Osteocyte (in vitro differentiated cells): Measurements from ENCODE around the gene TPCN2. TPM values are rescaled to one million over a fixed set of nuclear protein-coding genes. Genes with fewer than 3 reads are reported as not detected.

Experiments
- DNase-seq: peaks from one replicate; pipeline ENCODE4 v3.0.0; 2021; ENCODE audit warnings: mixed read lengths; ENCODE audit not compliant: unreplicated experiment; ENCODE audit errors: extremely low spot score
- H3K27ac Mint-ChIP-seq: one replicate; pipeline ENCODE4 v1.8.0; 2021; ENCODE audit warnings: mild to moderate bottlenecking, mixed read lengths; ENCODE audit not compliant: unreplicated experiment
- H3K27me3 Mint-ChIP-seq: one replicate; pipeline ENCODE4 v1.8.0; 2021; ENCODE audit warnings: mixed read lengths; ENCODE audit not compliant: unreplicated experiment
- H3K36me3 Mint-ChIP-seq: one replicate; pipeline ENCODE4 v1.8.0; 2021; ENCODE audit warnings: mixed read lengths; ENCODE audit not compliant: unreplicated experiment
- H3K4me1 Mint-ChIP-seq: one replicate; pipeline ENCODE4 v1.8.0; 2021; ENCODE audit warnings: mixed read lengths; ENCODE audit not compliant: unreplicated experiment
- H3K4me3 Mint-ChIP-seq: one replicate; pipeline ENCODE4 v1.8.0; 2021; ENCODE audit warnings: mild to moderate bottlenecking, moderate library complexity, mixed read lengths; ENCODE audit not compliant: unreplicated experiment
- H3K9me3 Mint-ChIP-seq: one replicate; pipeline ENCODE4 v1.8.0; 2021; ENCODE audit warnings: mixed read lengths; ENCODE audit not compliant: unreplicated experiment
- total RNA-seq: library from RNA; stranded (reverse); gene quantifications from 2 replicates; pipeline ENCODE4 v1.2.1, GENCODE V29; 2021
- TF ChIP-seq, protein P1 (sequence below): fragments of 200-600 bp; sonication (generic); IDR thresholded peaks from 2 replicates; pipeline ENCODE4 v1.5.0; 2021; ENCODE audit warnings: antibody characterized with exemption, mild to moderate bottlenecking, moderate library complexity

TPCN2 gene
- total RNA-seq, 1 donor from 2014 or later, result 22.4 TPM

DNA sequence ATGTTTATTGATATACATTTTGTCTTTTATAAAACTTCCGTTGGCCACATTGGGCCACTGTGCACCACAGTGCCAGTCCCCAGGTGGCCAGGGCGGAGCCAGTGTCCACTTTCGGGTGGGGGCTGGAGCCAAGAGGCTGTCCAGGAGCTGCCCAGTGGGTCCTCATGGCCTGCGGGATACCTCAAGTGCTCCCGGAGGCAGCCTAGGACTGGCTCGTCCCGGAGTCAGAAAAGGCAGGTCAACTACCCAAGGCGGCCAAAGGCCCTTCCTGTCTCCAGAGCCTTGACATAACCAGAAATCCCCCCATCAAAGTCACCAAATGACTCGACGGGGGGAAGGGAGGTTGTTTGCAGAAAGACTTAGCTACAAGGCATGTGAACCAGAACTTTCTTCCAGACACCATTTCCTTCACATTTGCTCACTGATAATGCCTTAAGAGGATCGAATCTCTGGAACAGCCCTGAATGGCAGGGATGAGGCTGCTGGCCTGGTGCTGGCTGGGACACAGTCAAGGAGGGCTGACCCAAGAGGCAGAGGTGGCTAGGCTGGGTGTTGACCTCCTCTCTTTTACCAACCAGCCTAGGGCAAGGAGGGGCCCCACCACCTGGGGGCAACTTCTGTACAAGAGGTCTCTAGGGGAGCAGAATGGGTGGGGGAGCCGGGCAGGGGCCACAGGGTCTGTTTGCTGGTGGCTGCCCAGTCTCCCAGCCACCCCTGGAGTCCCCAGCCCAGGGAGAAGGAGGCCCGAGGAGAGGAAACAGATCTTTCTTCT is 44.1 kb upstream of the TPCN2 start:
- Mint-ChIP-seq H3K4me3 (no peak overlapping the region), H3K9me3 (no peaks in the 10 kb centered on the region), H3K27ac (no peak overlapping the region), H3K4me1 (peaks cover 64% of the 10 kb centered on the region), H3K27me3 (no peaks in the 10 kb centered on the region), H3K36me3 (peaks cover 5% of the 10 kb centered on the region)
- TF ChIP-seq, protein P1, sequence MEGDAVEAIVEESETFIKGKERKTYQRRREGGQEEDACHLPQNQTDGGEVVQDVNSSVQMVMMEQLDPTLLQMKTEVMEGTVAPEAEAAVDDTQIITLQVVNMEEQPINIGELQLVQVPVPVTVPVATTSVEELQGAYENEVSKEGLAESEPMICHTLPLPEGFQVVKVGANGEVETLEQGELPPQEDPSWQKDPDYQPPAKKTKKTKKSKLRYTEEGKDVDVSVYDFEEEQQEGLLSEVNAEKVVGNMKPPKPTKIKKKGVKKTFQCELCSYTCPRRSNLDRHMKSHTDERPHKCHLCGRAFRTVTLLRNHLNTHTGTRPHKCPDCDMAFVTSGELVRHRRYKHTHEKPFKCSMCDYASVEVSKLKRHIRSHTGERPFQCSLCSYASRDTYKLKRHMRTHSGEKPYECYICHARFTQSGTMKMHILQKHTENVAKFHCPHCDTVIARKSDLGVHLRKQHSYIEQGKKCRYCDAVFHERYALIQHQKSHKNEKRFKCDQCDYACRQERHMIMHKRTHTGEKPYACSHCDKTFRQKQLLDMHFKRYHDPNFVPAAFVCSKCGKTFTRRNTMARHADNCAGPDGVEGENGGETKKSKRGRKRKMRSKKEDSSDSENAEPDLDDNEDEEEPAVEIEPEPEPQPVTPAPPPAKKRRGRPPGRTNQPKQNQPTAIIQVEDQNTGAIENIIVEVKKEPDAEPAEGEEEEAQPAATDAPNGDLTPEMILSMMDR, result no peak
- DNase-seq, result no peak

DNA sequence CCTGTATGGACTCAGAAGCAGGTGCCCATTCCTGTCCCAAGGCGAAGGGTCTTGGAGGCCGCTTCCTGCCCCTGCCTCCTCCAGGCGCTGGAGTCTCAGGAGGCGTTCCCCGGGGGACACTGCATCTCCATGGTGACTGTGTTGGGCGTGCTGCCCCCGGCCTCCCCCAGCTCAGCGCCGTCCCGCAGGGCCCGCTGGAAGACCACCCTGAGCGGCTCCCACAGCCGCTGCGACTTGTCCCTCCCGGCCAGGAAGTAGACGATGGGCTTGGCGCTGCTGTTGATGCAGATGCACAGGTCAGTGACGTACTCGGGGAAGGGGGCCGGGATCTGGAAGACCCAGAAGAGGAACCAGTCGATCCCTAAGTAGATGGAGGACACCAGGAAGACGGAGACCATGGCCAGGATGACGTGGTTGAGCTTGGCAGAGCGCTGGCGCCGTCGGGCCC is 43.5 kb upstream of the TPCN2 start:
- no peak overlapping the region for H3K4me3 Mint-ChIP-seq
- DNase-seq, result no peak
- peaks cover 65% of the 10 kb centered on the region for H3K4me1 Mint-ChIP-seq
- H3K27ac Mint-ChIP-seq, result no peak overlapping the region
- TF ChIP-seq, protein P1, result no peak
- H3K36me3 Mint-ChIP-seq, result peaks cover 5% of the 10 kb centered on the region
- no peaks in the 10 kb centered on the region for H3K9me3 Mint-ChIP-seq
- H3K27me3 Mint-ChIP-seq, result no peaks in the 10 kb centered on the region

DNA sequence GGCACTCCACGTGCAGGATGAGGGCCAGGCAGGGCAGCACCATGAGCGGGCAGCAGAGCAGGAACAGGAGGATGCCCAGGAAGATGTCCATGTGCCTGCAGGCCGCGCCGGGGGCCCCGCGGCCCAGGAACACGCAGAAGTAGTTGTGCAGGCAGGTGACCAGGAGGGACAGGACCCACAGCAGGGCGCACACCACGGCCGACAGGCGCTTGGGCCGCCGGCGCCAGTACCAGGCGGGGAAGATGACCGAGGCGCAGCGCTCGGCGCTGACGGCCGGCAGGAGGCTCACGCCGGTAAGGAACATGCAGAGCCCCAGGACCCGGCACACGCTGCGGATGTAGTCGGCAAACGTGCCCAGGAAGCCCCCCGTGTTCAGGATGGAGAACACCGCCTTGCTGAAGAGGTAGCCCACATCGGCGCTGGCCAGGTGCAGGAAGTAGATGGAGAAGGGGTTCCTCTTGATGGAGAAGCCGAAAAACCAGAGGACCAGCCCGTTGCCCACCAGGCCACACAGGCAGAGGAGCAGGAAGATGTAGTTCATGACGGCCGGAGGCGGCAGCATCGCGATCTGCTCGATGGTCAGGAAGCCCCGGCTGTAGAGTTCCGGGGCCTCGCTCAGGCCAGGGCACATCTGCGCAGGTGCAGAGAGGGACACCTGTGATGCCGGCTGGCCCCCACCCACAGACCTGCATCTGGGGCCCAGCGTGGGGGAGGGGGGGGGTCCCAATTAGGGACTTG is 42.9 kb upstream of the TPCN2 start:
- DNase-seq, result no peak
- no peaks in the 10 kb centered on the region for H3K9me3 Mint-ChIP-seq
- TF ChIP-seq, protein P1, result no peak
- peaks cover 64% of the 10 kb centered on the region for H3K4me1 Mint-ChIP-seq
- no peaks in the 10 kb centered on the region for H3K27me3 Mint-ChIP-seq
- no peak overlapping the region for H3K27ac Mint-ChIP-seq
- peaks cover 5% of the 10 kb centered on the region for H3K36me3 Mint-ChIP-seq
- no peak overlapping the region for H3K4me3 Mint-ChIP-seq

DNA sequence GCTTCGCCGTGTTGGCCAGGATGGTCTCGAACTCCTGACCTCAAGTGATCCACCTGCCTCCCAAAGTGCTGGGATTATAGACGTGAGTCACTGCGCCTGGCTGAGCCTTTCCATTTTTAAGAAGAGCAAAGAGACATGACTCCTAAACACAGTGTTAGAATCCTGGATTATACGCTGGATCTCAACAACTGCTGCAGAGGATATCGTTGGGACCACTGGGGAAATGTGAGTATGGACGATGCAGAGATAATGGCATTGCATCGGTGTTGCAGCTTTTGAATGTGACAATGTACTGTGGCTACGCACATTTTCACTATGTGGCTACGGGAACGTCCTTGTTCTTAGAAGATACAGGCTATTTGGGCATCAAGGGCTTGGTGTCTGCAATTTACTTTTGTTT is 41.9 kb upstream of the TPCN2 start:
- peaks cover 5% of the 10 kb centered on the region for H3K36me3 Mint-ChIP-seq
- H3K4me3 Mint-ChIP-seq, result no peak overlapping the region
- DNase-seq, result no peak
- peaks cover 59% of the 10 kb centered on the region for H3K4me1 Mint-ChIP-seq
- H3K27ac Mint-ChIP-seq, result no peak overlapping the region
- H3K27me3 Mint-ChIP-seq, result no peaks in the 10 kb centered on the region
- TF ChIP-seq, protein P1, result no peak
- H3K9me3 Mint-ChIP-seq, result no peaks in the 10 kb centered on the region

DNA sequence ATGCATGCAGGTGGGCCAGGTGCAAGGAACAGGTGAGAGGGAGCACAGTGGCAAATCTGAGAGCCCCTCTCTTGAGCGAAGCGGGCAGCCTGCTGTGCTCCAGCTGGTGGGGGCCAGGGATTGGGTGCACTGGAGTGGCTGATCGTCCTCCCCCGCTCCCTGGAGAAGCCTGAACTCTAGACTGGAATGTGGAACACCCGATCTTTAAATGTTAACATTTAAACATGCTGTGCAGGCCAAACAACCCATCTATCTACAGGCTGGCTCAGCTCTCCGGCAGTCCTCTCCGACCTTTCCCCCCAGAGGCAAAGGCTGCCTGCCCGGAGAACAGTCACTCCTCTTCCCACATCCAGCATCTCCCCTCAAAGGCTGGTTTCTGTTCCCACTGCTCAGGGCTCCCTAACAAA is 40.8 kb upstream of the TPCN2 start:
- DNase-seq, result no peak
- Mint-ChIP-seq H3K4me1 (peaks cover 58% of the 10 kb centered on the region), H3K27ac (peak overlapping the region; percentile 97), H3K9me3 (no peaks in the 10 kb centered on the region), H3K4me3 (no peak overlapping the region), H3K27me3 (no peaks in the 10 kb centered on the region), H3K36me3 (peaks cover 5% of the 10 kb centered on the region)
- TF ChIP-seq, protein P1, result no peak
